Astrocyte (in vitro differentiated cells and primary cell): ENCODE data around the gene WNT11. TPM values are rescaled to one million over a fixed set of nuclear protein-coding genes. Genes with fewer than 3 reads are reported as not detected.

Experiments used
- DNase-seq: peaks from one replicate; pipeline ENCODE4 v3.0.0-alpha.2; 2010; ENCODE audit warnings: low read depth
- FAIRE-seq: peaks from 2 replicates; lab custom pipeline; 2011; peaks lifted over from hg19 to GRCh38; lab: Jason Lieb, UNC
- H2AFZ ChIP-seq: 2 replicates; pipeline ENCODE4 v1.6.0; 2012; ENCODE audit warnings: low read depth, low read length, inconsistent platforms
- H3K27ac ChIP-seq: 2 replicates; pipeline ENCODE4 v1.5.1; 2011; ENCODE audit warnings: low read depth, low read length, inconsistent platforms
- H3K27me3 ChIP-seq: 2 replicates; pipeline ENCODE4 v1.6.0; 2011; ENCODE audit warnings: low read length, inconsistent platforms; ENCODE audit not compliant: insufficient read depth
- H3K36me3 ChIP-seq: 2 replicates; pipeline ENCODE4 v1.5.1; 2011; ENCODE audit warnings: low read length, inconsistent platforms; ENCODE audit not compliant: insufficient read depth
- H3K4me1 ChIP-seq: 2 replicates; pipeline ENCODE4 v1.5.1; 2011; ENCODE audit warnings: low read length, inconsistent platforms; ENCODE audit not compliant: insufficient read depth
- H3K4me2 ChIP-seq: 2 replicates; pipeline ENCODE4 v1.6.0; 2012; ENCODE audit warnings: low read length, inconsistent platforms
- H3K4me3 ChIP-seq: 2 replicates; pipeline ENCODE4 v1.5.1; 2011; ENCODE audit warnings: low read depth, mild to moderate bottlenecking, low read length, inconsistent platforms; ENCODE audit not compliant: insufficient read depth
- H3K79me2 ChIP-seq: 2 replicates; pipeline ENCODE4 v1.6.0; 2012; ENCODE audit warnings: mild to moderate bottlenecking, low read length, inconsistent platforms; ENCODE audit not compliant: insufficient read depth
- H3K9ac ChIP-seq: 2 replicates; pipeline ENCODE4 v1.6.0; 2012; ENCODE audit warnings: mild to moderate bottlenecking, low read length, inconsistent platforms
- H3K9me3 ChIP-seq: 2 replicates; pipeline ENCODE4 v1.5.1; 2012; ENCODE audit warnings: low read depth, mild to moderate bottlenecking, low read length, inconsistent platforms; ENCODE audit not compliant: insufficient read depth
- H4K20me1 ChIP-seq: 2 replicates; pipeline ENCODE4 v1.6.0; 2012; ENCODE audit warnings: low read length, inconsistent platforms; ENCODE audit not compliant: insufficient read depth
- H3K27ac Mint-ChIP-seq: one replicate; pipeline ENCODE4 v1.8.0; 2021; ENCODE audit warnings: mild to moderate bottlenecking, mixed read lengths; ENCODE audit not compliant: unreplicated experiment
- H3K27me3 Mint-ChIP-seq: one replicate; pipeline ENCODE4 v1.8.0; 2021; ENCODE audit warnings: low read depth, mixed read lengths; ENCODE audit not compliant: unreplicated experiment
- H3K36me3 Mint-ChIP-seq: one replicate; pipeline ENCODE4 v1.8.0; 2021; ENCODE audit warnings: low read depth, mixed read lengths; ENCODE audit not compliant: unreplicated experiment
- H3K4me1 Mint-ChIP-seq: one replicate; pipeline ENCODE4 v1.8.0; 2021; ENCODE audit warnings: low read depth, mixed read lengths; ENCODE audit not compliant: unreplicated experiment
- H3K4me3 Mint-ChIP-seq: one replicate; pipeline ENCODE4 v1.8.0; 2021; ENCODE audit warnings: mild to moderate bottlenecking, moderate library complexity, mixed read lengths; ENCODE audit not compliant: unreplicated experiment
- H3K9me3 Mint-ChIP-seq: one replicate; pipeline ENCODE4 v1.8.0; 2021; ENCODE audit warnings: mild to moderate bottlenecking, mixed read lengths; ENCODE audit not compliant: unreplicated experiment
- EZH2 ChIP-seq: IDR thresholded peaks from 2 replicates; pipeline ENCODE4 v1.6.1; 2012; ENCODE audit warnings: mild to moderate bottlenecking, low read length, inconsistent platforms; ENCODE audit not compliant: insufficient read depth
- total RNA-seq: library from RNA; stranded (reverse); gene quantifications from 2 replicates; pipeline ENCODE4 v1.2.1, GENCODE V29; 2021
- TF ChIP-seq, protein P1 (sequence below): IDR thresholded peaks from 2 replicates; pipeline ENCODE4 v1.5.1; 2011; ENCODE audit warnings: low read depth, mild to moderate bottlenecking, inconsistent platforms, low read length, moderate library complexity; ENCODE audit not compliant: insufficient read depth

The WNT11 gene
- total RNA-seq, 1 donor from 2014 or later, result 1.3 TPM

DNA sequence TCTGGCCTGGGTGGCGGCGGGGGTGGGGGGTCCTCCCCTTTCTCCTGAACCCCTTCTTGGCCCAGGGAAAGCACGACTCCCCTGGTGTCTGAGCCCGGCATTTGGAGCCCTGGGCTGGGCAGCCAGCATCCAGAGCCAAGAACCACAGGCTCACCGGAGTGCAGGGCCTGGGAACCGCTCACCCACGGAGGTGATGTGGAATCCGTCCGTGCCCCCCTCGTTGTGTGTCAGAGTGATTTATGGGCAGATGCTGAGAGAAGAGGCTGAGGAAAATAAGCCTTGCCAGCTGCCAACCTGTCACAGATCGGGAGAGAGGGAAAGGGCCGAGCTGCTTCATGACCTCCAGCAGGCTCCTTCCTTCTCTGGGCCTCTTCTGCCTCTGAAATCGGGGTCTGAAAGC, 33.7 kb downstream of the WNT11 start:
- Histone ChIP-seq H3K4me3 (no peak overlapping the region), H3K4me1 (no peaks in the 10 kb centered on the region), H4K20me1 (no peaks in the 10 kb centered on the region), H2AFZ (no peak overlapping the region), H3K27ac (no peak overlapping the region), H3K79me2 (no peaks in the 10 kb centered on the region), H3K36me3 (no peaks in the 10 kb centered on the region), H3K9me3 (no peaks in the 10 kb centered on the region), H3K4me2 (no peak overlapping the region), H3K27me3 (peaks cover 2% of the 10 kb centered on the region), H3K9ac (no peak overlapping the region)
- Mint-ChIP-seq H3K4me1 (no peaks in the 10 kb centered on the region), H3K27me3 (peaks cover 48% of the 10 kb centered on the region), H3K9me3 (peaks cover 4% of the 10 kb centered on the region), H3K36me3 (no peaks in the 10 kb centered on the region), H3K27ac (no peak overlapping the region), H3K4me3 (no peak overlapping the region)
- TF ChIP-seq EZH2, result no peak
- TF ChIP-seq, protein P1, sequence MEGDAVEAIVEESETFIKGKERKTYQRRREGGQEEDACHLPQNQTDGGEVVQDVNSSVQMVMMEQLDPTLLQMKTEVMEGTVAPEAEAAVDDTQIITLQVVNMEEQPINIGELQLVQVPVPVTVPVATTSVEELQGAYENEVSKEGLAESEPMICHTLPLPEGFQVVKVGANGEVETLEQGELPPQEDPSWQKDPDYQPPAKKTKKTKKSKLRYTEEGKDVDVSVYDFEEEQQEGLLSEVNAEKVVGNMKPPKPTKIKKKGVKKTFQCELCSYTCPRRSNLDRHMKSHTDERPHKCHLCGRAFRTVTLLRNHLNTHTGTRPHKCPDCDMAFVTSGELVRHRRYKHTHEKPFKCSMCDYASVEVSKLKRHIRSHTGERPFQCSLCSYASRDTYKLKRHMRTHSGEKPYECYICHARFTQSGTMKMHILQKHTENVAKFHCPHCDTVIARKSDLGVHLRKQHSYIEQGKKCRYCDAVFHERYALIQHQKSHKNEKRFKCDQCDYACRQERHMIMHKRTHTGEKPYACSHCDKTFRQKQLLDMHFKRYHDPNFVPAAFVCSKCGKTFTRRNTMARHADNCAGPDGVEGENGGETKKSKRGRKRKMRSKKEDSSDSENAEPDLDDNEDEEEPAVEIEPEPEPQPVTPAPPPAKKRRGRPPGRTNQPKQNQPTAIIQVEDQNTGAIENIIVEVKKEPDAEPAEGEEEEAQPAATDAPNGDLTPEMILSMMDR, result no peak
- FAIRE-seq (no peak), DNase-seq (no peak)

- H4K20me1 ChIP-seq, result no peaks in the 10 kb centered on the region
- H3K4me1 Mint-ChIP-seq, result no peaks in the 10 kb centered on the region
- no peak overlapping the region for H3K4me2 ChIP-seq
- TF ChIP-seq, protein P1, result no peak
- TF ChIP-seq EZH2, result no peak
- no peaks in the 10 kb centered on the region for H3K79me2 ChIP-seq
- H3K36me3 Mint-ChIP-seq, result no peaks in the 10 kb centered on the region
- peaks cover 50% of the 10 kb centered on the region for H3K27me3 Mint-ChIP-seq
- no peak overlapping the region for H3K4me3 ChIP-seq
- no peak overlapping the region for H2AFZ ChIP-seq
- H3K36me3 ChIP-seq, result no peaks in the 10 kb centered on the region
- H3K4me1 ChIP-seq, result no peaks in the 10 kb centered on the region
- no peaks in the 10 kb centered on the region for H3K9me3 ChIP-seq
- FAIRE-seq (no peak), DNase-seq (no peak)
- H3K9ac ChIP-seq, result no peak overlapping the region
- H3K27ac ChIP-seq, result no peak overlapping the region
- H3K9me3 Mint-ChIP-seq, result peaks cover 4% of the 10 kb centered on the region
- H3K4me3 Mint-ChIP-seq, result no peak overlapping the region
- peaks cover 8% of the 10 kb centered on the region for H3K27me3 ChIP-seq
- no peak overlapping the region for H3K27ac Mint-ChIP-seq
Measured at GRCh38 chr11:76170468-76170867, 35.8 kb downstream of the WNT11 start.

- H3K27me3 ChIP-seq, result peaks cover 8% of the 10 kb centered on the region
- H3K4me3 ChIP-seq, result no peak overlapping the region
- no peaks in the 10 kb centered on the region for H4K20me1 ChIP-seq
- no peak overlapping the region for H3K4me3 Mint-ChIP-seq
- TF ChIP-seq EZH2, result no peak
- TF ChIP-seq, protein P1, result no peak
- H3K4me1 ChIP-seq, result no peaks in the 10 kb centered on the region
- H3K4me1 Mint-ChIP-seq, result no peaks in the 10 kb centered on the region
- H3K9me3 Mint-ChIP-seq, result peaks cover 3% of the 10 kb centered on the region
- peaks cover 48% of the 10 kb centered on the region for H3K27me3 Mint-ChIP-seq
- H2AFZ ChIP-seq, result no peak overlapping the region
- H3K27ac ChIP-seq, result no peak overlapping the region
- H3K36me3 ChIP-seq, result no peaks in the 10 kb centered on the region
- H3K36me3 Mint-ChIP-seq, result no peaks in the 10 kb centered on the region
- H3K27ac Mint-ChIP-seq, result no peak overlapping the region
- no peak overlapping the region for H3K4me2 ChIP-seq
- no peaks in the 10 kb centered on the region for H3K79me2 ChIP-seq
- FAIRE-seq (no peak), DNase-seq (no peak)
- no peak overlapping the region for H3K9ac ChIP-seq
- no peaks in the 10 kb centered on the region for H3K9me3 ChIP-seq
Measured at GRCh38 chr11:76169473-76169896, 36.8 kb downstream of the WNT11 start.
